ENCODE measurements around the gene SDHA.
"Not testable (repeated sequence)": the region's sequence is repeated elsewhere in the genome, so short reads cannot be mapped to it uniquely, and the experiment has no call there.

SDHA gene
- total RNA-seq = 15.8 to 57.8 (median 27.7) reads per million in 9 experiments

GRCh38 chr5:217494-218456, at the start of gene SDHA, which contains the start of gene CCDC127:
Gene SDHA, plus strand, starts transcription at chr5:218320. Its CDS starts 36 bp downstream, at chr5:218356.
Gene CCDC127, minus strand, starts transcription at chr5:218153. Its CDS starts 1,304 bp downstream, at chr5:216849.
- Mint-ChIP-seq H3K27ac (peak within 1 kb of the TSS; percentile 94 to 96), H3K4me3 (peak within 1 kb of the TSS; percentile 92), H3K4me1 (ENCODE audit: low read depth in 2 of 2) (peaks cover 39 to 51% of the 10 kb centered on the region in 2 donors), H3K36me3 (ENCODE audit: insufficient read depth) (peaks cover 31% of the 10 kb centered on the region)
- DNase-seq (peak; percentile 98 to 99 (median 98)), ATAC-seq (replicated peaks) (peak; percentile 83)
- not testable (repeated sequence) for H3K27me3 Mint-ChIP-seq, H3K9me3 Mint-ChIP-seq

DNA sequence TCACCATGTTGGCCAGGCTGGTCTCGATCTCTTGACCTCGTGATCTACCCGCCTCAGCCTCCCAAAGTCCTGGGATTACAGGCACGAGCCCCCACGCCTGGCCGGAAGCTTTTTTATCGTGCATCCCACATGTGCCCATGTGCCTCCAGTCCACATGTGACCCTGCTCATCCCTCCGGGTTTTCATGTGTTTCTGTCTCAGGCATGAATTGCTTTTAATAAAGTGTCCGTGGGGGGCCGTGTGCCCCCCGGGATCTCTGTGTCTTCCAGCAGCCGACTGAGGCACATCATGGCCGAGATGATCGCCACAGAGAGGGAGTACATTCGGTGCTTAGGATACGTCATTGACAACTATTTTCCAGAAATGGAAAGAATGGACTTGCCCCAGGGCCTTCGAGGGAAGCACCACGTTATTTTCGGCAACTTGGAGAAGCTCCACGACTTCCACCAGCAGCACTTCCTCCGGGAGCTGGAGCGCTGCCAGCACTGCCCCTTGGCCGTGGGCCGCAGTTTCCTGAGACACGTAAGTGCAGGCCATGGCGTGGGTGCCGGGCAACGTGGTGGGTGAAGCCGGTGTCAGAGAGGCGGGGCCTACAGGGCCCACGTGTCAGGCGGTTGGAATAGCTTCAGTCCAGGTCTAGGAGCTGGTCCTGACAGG, 48.9 kb upstream of the SDHA start:
- H3K36me3 Mint-ChIP-seq (ENCODE audit: insufficient read depth) = no peaks in the 10 kb centered on the region
- DNase-seq = no peak
- H3K27ac Mint-ChIP-seq = peak overlapping the region in 1 of 2 donors; percentile 74
- peaks cover 13 to 22% of the 10 kb centered on the region in 2 donors for H3K27me3 Mint-ChIP-seq
- ATAC-seq (replicated peaks) = no peak
- no peak overlapping the region for H3K4me3 Mint-ChIP-seq
- peaks cover 0 to 2% of the 10 kb centered on the region in 2 donors for H3K4me1 Mint-ChIP-seq (ENCODE audit: low read depth in 2 of 2)
- H3K9me3 Mint-ChIP-seq = no peaks in the 10 kb centered on the region

DNA sequence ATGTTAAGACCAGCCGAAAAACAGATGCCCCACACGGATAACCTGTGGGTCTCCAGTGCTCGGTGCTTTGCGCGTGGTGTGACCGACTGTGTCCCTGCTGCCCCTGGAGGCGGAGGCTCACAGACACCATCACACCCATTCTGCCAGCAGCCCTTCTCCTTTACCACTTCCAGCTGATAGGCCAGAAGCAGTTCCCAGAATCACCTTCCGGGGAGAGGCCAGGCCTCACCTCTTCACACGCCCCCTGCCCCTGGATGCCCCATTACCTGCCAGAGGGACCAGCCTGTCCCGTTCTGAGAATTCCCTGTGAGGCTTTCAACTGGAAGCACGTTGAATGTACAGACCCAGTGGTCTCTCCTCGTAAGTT, 48.4 kb upstream of the SDHA start:
- peaks cover 0 to 2% of the 10 kb centered on the region in 2 donors for H3K4me1 Mint-ChIP-seq (ENCODE audit: low read depth in 2 of 2)
- H3K9me3 Mint-ChIP-seq = no peaks in the 10 kb centered on the region
- peaks cover 13 to 27% of the 10 kb centered on the region in 2 donors for H3K27me3 Mint-ChIP-seq
- no peak overlapping the region for H3K4me3 Mint-ChIP-seq
- H3K36me3 Mint-ChIP-seq (ENCODE audit: insufficient read depth) = no peaks in the 10 kb centered on the region
- ATAC-seq (replicated peaks) (no peak), DNase-seq (no peak)
- no peak overlapping the region for H3K27ac Mint-ChIP-seq

DNA sequence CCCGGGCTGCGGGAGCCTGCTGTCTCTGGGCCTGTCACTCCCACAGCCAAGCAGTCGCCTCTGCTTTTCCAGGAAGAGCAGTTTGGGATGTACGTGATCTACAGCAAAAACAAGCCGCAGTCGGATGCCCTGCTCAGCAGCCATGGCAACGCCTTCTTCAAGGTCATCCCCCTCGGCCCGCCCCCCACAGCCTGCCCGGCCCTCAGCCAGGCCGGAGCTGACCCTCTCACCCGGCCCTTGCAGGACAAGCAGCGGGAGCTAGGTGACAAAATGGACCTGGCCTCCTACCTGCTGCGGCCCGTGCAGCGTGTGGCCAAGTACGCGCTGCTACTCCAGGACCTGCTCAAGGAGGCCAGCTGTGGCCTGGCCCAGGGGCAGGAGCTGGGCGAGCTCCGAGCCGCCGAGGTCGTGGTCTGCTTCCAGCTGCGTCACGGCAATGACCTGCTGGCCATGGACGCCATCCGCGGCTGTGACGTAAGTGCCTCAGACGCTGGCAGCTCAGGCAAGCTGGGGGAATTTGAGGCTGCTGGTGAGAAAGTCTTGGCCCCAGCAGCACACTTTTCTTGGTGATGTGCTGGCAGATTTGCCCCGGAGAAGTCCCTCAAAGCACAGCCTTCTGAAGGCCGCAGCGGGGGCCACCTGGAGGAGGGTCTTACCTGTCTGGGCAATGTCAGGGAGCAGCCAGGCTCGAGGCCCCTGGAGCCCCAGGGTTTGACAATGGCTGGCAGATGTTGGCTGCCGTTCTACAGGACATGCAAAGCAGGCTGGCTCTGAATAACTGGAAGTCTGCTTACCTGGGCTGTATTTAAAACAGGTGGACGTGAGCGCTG, 46.9 kb upstream of the SDHA start:
- Mint-ChIP-seq H3K9me3 (no peaks in the 10 kb centered on the region), H3K4me3 (no peak overlapping the region), H3K27ac (no peak overlapping the region), H3K4me1 (ENCODE audit: low read depth in 2 of 2) (peaks cover 0 to 2% of the 10 kb centered on the region in 2 donors), H3K36me3 (ENCODE audit: insufficient read depth) (no peaks in the 10 kb centered on the region), H3K27me3 (peaks cover 13 to 38% of the 10 kb centered on the region in 2 donors)
- ATAC-seq (replicated peaks) (no peak), DNase-seq (no peak)

DNA sequence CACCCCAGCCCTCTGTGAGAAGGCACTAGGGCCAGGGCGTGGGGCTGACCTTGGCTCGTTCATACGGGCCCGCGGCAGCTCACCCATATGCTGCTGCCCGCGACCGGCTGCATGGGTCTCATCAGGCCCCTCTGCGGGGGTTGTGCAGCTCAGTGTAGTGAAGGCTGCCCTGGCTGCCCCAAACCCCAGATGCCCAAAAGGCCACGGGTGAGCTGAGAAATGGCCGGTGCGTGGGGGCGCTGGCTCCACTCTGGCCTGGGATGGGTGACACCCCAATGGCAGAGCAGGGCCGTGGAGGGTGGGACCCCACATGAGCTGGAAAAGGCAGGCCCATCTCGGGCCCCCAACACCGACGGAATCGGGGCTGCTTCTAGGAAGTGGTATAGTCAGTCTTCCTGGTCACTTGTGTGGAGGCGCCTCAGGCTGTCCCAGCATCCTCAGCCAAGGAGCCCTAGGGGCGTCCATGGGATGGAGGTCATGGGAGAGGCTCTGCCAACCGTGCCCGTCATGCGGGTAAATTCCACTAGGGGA, 46.3 kb upstream of the SDHA start:
- no peak for DNase-seq
- ATAC-seq (replicated peaks) = no peak
- peaks cover 13 to 38% of the 10 kb centered on the region in 2 donors for H3K27me3 Mint-ChIP-seq
- no peak overlapping the region for H3K27ac Mint-ChIP-seq
- peaks cover 0 to 2% of the 10 kb centered on the region in 2 donors for H3K4me1 Mint-ChIP-seq (ENCODE audit: low read depth in 2 of 2)
- no peaks in the 10 kb centered on the region for H3K9me3 Mint-ChIP-seq
- H3K36me3 Mint-ChIP-seq (ENCODE audit: insufficient read depth) = no peaks in the 10 kb centered on the region
- H3K4me3 Mint-ChIP-seq = no peak overlapping the region

DNA sequence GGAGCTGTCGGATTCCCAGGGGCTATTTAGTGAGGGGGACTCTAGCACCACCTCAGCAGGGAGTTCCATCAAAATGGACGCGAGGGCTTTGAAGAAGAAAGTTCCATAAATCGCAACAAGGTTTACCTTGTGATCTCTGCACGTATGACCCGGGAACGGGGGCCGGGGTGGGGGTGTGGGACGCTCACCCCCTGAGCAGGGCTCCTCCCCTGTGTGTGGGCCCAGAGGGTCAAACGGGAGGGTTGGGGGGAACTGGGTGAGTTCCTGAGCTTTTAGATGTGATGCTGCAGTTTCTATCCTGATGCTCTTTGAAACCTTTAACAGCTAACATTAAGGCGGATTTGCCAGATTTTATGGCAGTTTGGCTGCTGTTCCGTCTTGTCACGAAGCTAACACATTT, 45.7 kb upstream of the SDHA start:
- H3K27ac Mint-ChIP-seq = no peak overlapping the region
- peaks cover 18 to 38% of the 10 kb centered on the region in 2 donors for H3K27me3 Mint-ChIP-seq
- DNase-seq (no peak), ATAC-seq (replicated peaks) (no peak)
- H3K9me3 Mint-ChIP-seq = no peaks in the 10 kb centered on the region
- no peak overlapping the region for H3K4me3 Mint-ChIP-seq
- no peaks in the 10 kb centered on the region for H3K36me3 Mint-ChIP-seq (ENCODE audit: insufficient read depth)
- H3K4me1 Mint-ChIP-seq (ENCODE audit: low read depth in 2 of 2) = peaks cover 0 to 2% of the 10 kb centered on the region in 2 donors

DNA sequence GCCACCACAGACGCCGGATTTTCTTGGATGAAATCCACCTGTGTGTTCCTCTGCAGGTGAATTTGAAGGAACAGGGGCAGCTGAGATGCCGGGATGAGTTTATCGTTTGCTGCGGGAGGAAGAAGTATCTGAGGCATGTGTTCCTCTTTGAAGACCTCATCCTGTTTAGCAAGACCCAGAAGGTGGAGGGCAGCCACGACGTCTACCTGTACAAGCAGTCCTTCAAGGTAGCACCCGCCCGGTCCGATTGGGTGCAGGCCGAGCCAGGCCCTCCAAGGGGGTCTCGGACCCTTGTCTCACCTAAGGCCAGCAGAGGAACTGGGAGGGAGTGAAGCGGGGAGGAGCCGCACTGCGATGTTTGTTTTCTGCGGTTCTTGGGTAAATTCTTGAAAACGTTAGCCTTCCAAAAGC, 45.3 kb upstream of the SDHA start:
- H3K27ac Mint-ChIP-seq = no peak overlapping the region
- H3K4me1 Mint-ChIP-seq (ENCODE audit: low read depth in 2 of 2) = peaks cover 0 to 2% of the 10 kb centered on the region in 2 donors
- H3K27me3 Mint-ChIP-seq = peaks cover 18 to 38% of the 10 kb centered on the region in 2 donors
- no peak for DNase-seq
- H3K4me3 Mint-ChIP-seq = no peak overlapping the region
- no peak for ATAC-seq (replicated peaks)
- H3K36me3 Mint-ChIP-seq (ENCODE audit: insufficient read depth) = no peaks in the 10 kb centered on the region
- H3K9me3 Mint-ChIP-seq = no peaks in the 10 kb centered on the region

DNA sequence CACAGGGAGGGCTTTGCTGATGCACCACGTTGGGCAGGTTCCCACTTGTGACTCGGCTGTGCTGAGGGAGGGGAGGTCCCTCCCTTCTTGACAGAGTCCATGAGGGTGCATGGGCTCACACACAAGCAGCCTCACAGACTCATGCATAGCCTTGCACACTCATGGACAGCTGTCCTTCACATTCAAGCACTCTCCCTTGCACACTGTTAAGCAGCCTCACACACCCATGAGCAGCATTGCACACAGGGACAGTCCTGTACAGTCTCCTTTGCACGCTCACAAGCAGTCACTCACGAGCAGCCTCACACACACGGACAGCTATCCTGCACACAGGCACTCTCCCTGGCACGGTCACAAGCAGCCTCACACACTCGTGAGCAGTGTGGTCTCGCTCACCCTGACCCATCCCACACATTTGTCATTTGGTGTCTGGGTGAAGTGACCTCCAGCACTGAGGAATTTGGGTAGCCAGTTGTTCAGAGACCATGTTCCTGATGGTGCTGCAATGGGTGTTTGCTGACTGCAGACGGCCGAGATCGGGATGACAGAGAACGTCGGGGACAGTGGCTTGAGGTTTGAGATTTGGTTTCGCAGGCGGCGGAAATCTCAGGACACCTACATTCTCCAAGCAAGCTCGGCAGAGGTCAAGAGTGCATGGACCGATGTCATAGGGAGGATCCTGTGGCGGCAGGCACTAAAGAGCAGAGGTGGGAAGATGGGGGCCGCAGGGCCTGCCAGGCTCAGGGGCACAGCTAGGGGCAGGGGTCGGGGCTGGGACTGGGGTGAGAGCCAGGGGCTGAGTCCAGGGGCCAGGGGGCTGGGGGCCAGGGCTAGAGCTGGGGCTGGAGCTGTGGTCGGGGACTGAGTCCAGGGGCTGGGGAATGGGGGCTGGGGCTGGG, 44.5 kb upstream of the SDHA start:
- peaks cover 0 to 2% of the 10 kb centered on the region in 2 donors for H3K4me1 Mint-ChIP-seq (ENCODE audit: low read depth in 2 of 2)
- DNase-seq = no peak
- no peaks in the 10 kb centered on the region for H3K9me3 Mint-ChIP-seq
- H3K27me3 Mint-ChIP-seq = peaks cover 24 to 38% of the 10 kb centered on the region in 2 donors
- H3K27ac Mint-ChIP-seq = no peak overlapping the region
- no peaks in the 10 kb centered on the region for H3K36me3 Mint-ChIP-seq (ENCODE audit: insufficient read depth)
- no peak overlapping the region for H3K4me3 Mint-ChIP-seq
- no peak for ATAC-seq (replicated peaks)

DNA sequence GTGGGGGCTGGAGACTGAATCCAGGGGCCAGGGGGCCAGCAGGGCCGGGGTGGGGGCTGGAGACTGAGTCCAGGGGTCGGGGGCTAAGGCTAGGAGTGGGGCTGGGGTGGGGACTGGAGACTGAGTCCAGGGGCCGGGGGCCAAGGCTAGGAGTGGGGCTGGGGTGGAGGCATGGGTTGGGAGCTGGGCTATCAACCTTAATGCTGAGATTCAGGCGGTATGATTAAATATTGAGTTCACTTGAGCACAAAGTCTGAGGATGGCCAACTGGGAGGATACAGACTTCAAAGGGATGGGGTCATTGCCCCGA, 43.9 kb upstream of the SDHA start:
- ATAC-seq (replicated peaks) = no peak
- peaks cover 0 to 2% of the 10 kb centered on the region in 2 donors for H3K4me1 Mint-ChIP-seq (ENCODE audit: low read depth in 2 of 2)
- peaks cover 24 to 41% of the 10 kb centered on the region in 2 donors for H3K27me3 Mint-ChIP-seq
- no peaks in the 10 kb centered on the region for H3K36me3 Mint-ChIP-seq (ENCODE audit: insufficient read depth)
- DNase-seq = no peak
- no peak overlapping the region for H3K27ac Mint-ChIP-seq
- H3K9me3 Mint-ChIP-seq = no peaks in the 10 kb centered on the region
- no peak overlapping the region for H3K4me3 Mint-ChIP-seq

DNA sequence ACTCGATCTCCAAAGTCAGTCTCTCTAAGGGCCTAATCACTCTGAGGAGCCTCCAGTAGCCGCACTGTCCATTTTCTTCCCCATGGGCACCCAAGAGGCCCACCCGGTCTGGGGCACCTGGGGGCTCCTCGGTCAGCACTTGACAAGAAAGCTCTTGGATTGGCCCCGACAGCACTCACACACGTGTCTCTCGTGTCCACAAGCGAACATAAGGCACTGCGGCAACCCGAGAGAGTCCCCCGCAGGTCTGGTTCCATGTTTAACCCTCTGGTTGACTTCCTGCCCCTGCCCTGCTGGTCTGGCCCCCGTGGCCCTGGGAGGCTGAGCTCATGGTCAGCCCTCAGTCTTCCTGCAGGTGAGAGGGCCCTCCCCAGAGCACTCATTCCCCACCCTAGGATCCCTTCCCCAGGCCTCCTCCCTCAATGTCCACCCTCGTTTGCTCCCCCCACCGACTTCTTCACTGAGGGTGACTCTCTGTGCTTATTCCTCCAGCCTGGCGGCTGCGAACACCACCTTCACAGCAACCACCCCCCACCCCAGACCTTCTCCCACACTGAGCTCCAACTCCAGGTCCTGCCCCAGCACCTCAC, 43.1 kb upstream of the SDHA start:
- Mint-ChIP-seq H3K4me1 (ENCODE audit: low read depth in 2 of 2) (peaks cover 0 to 2% of the 10 kb centered on the region in 2 donors), H3K9me3 (no peaks in the 10 kb centered on the region), H3K27ac (no peak overlapping the region), H3K4me3 (no peak overlapping the region), H3K36me3 (ENCODE audit: insufficient read depth) (no peaks in the 10 kb centered on the region), H3K27me3 (peaks cover 30 to 48% of the 10 kb centered on the region in 2 donors)
- DNase-seq = no peak
- ATAC-seq (replicated peaks) = no peak

GRCh38 chr5:176296-176823, 41.8 kb upstream of the SDHA start:
- no peak for DNase-seq
- Mint-ChIP-seq H3K27me3 (peaks cover 41 to 61% of the 10 kb centered on the region in 2 donors), H3K4me3 (no peak overlapping the region), H3K36me3 (ENCODE audit: insufficient read depth) (no peaks in the 10 kb centered on the region), H3K27ac (no peak overlapping the region), H3K4me1 (ENCODE audit: low read depth in 2 of 2) (peaks cover 0 to 2% of the 10 kb centered on the region in 2 donors), H3K9me3 (no peaks in the 10 kb centered on the region)
- no peak for ATAC-seq (replicated peaks)

- Mint-ChIP-seq H3K4me3 (no peak overlapping the region), H3K9me3 (no peaks in the 10 kb centered on the region), H3K36me3 (ENCODE audit: insufficient read depth) (no peaks in the 10 kb centered on the region), H3K4me1 (ENCODE audit: low read depth in 2 of 2) (peaks cover 0 to 2% of the 10 kb centered on the region in 2 donors), H3K27me3 (peaks cover 41 to 65% of the 10 kb centered on the region in 2 donors), H3K27ac (no peak overlapping the region)
- ATAC-seq (replicated peaks) = no peak
- DNase-seq = no peak
Observed at GRCh38 chr5:178110-178509, 40.0 kb upstream of the SDHA start.
